GM19099 (cell line): ENCODE data around the gene KCNN3.

ENCODE experiments used
- POLR2A ChIP-seq: IDR thresholded peaks from 3 replicates; pipeline ENCODE4 v1.6.1; 2011; ENCODE audit warnings: low read depth; ENCODE audit not compliant: insufficient read length; ENCODE audit errors: extremely low read depth

KCNN3 gene

DNA sequence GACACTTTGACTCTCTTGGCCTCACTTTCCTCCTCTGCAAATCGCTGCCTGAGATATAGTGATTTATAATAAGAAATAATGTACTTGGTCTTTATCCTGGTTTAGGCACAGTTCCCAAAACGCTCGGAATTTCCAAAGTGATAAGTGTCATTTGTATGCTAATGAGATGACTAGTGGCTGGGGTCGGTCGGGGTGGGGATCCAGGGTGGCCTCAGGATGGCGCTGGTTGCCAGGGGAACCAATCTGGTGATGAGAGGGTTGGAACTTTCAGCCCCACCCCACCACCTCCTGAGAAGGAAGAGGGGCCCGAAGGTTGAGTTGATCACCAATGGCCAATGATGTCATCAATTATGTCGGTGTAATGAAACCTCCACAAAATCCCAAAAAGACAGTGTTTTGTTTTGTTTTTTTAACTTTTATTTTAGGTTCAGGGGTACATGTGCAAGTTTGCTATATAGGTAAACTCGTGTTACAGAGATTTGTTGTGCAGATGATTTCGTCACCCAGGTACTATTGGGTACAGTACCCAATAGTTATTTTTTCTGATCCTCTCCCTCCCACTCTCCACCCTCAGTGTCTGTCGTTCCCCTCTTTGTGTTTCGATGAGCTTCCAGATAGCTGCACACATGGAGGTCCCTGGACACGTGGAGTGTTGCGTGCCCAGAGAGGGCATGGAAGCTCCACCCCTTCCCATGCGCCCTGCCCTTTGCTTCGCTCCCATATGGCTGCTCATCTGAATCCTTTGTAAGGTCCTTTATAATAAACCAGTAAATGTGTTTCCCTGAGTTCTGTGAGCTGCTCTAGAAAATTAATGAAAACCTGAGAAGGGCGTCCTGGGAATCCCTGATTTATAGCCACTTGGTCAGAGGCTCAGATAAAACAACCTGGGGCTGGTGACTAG, 97.2 kb downstream of the KCNN3 start:
- TF ChIP-seq POLR2A: no peak

DNA sequence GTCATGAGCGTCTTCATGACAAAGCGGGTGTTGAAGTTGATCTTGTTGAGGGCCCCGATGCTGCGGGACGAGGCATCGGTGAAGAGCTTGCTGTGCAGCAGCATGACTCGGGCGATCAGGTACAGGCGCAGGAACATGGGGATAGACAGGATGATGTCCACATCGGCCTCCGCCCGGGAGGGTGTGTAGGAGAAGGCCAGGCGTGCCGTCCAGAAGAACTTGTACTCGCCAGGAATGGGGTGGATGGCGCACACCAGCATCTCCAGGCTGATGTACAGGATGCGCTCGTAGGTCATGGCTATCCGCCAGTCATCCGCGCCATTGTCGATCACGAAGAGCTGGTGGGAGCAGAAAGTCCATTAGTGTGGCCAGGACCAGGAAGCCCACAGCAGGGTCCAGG, 98.0 kb downstream of the KCNN3 start:
- no peak for TF ChIP-seq POLR2A

DNA sequence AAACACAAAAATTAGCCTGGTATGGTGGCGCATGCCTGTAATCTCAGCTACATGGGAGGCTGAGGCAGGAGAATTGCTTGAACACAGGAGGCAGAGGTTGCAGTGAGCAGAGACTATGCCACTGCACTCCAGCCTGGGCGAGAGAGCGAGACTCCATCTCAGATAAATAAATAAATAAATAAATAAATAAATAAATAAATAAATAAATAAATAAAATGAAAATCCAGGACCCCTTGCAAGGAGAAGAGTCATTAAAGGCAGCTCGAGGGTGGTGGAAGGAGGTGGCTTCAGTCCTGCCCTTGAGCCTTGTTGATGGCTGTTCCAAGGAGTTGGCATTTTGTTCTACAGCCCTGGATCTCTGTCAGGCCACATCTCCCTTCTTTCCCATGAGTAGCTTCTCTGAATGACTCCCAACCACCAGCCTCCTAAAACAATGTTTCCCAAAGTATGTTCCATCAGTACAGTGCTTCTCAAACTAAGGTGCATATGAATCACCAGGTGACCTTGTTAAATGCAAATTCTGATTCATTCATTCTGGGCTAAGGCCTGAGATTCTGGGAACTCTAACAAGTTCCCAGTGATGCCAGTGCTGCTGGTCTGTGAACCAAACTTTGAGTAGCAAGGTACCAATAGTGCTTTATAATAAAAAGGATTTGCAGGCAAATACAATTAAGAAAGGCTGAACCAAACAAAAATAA, 99.0 kb downstream of the KCNN3 start:
- no peak for TF ChIP-seq POLR2A

GRCh38 chr1:154769193-154769895, 100.7 kb downstream of the KCNN3 start:
- TF ChIP-seq POLR2A: no peak

GRCh38 chr1:154768456-154769125, 101.5 kb downstream of the KCNN3 start:
- no peak for TF ChIP-seq POLR2A

DNA sequence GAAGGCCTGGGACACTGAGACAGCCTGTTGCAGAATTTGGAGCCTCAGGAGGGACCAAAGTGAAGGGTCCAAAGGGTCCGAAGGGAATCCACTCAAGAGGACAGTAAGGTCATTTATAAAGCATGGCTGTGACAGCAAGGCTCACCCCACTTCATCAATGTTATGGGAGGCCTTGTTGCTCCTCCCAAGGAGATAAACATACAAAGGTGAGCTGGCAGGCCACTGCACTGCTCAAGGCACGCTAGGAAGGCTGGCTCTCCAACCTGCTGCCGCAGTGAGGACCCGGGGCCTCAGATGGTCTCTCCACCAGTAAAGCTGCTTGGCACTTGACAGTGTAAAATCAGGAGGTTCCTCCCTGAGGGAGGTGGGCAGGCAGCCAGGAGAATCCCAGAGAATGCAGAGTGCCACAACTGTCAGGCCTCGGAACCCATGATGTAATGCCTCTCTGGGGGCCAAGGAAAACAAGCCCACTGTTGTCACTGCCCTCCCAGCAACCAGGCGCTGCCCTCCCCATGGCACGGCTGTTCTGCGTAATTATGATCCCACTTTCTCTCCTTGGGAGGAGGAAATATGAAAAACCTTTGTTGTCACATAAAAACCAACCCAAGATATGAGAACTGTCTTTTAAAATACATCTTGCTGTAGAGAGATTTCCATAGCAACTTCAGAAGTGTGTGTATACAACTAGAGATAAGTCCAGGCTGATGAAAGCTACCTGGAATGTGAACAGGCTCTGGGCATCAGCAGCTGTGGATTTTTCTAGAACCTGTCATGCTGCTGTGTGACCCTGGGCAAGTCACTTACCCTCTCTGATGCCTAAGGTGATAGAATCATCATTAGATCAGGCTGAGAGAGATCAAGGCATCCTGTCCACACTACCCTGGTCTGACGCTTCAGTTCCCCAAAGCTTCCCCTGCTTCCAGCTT, 102.5 kb downstream of the KCNN3 start:
- no peak for TF ChIP-seq POLR2A

GRCh38 chr1:154765970-154766369, 104.1 kb downstream of the KCNN3 start:
- TF ChIP-seq POLR2A: no peak

DNA sequence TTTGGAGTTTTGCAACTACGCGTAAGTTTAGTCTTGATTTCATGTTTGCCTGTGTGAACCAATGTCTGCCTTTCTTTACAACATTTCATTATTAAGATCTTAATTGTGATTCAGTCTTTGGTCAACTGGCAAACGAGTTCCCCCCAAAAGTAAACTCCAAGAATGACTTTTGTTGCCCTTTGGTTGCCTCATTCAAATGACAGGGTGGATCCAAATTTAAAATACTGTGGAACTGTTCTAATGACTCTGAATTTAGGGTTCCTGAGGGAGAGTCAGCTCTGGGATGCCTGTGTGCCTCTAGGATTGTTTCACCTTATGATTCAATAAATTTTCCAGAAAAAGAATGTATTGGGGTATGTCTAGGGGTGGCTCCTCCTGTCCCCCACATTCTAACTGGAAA, 105.3 kb downstream of the KCNN3 start:
- TF ChIP-seq POLR2A: no peak

- no peak for TF ChIP-seq POLR2A
Measured at GRCh38 chr1:154764181-154764580, 105.9 kb downstream of the KCNN3 start.

DNA sequence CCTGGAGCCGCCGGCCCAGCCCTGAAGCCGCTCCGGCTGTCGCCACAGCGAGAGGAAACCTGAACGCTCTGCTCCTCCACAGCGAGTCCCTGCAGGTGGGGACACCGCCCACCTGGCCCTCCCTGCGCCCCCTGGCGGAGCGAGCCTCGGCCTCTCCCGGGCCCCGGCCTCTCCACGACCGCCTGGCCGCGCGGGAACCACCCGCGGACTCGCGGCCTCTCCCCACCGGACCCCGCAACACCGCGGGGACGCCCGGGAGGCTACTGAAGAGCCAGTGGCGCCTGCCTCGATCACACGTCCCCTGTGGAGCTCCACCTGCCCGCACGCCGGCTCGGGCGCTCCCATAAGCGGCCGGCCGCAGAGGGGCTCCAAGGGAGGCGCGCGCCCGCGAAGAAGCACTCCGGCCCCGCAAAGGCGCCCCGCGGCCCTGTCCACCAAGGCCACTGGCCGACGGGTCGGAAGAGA, 109.6 kb downstream of the KCNN3 start:
- no peak for TF ChIP-seq POLR2A

- TF ChIP-seq POLR2A: no peak
Measured at GRCh38 chr1:154759793-154760192, 110.3 kb downstream of the KCNN3 start.

- TF ChIP-seq POLR2A: no peak
Measured at GRCh38 chr1:154759196-154759595, 110.9 kb downstream of the KCNN3 start.

GRCh38 chr1:154758346-154758745, 111.7 kb downstream of the KCNN3 start:
- TF ChIP-seq POLR2A: no peak

DNA sequence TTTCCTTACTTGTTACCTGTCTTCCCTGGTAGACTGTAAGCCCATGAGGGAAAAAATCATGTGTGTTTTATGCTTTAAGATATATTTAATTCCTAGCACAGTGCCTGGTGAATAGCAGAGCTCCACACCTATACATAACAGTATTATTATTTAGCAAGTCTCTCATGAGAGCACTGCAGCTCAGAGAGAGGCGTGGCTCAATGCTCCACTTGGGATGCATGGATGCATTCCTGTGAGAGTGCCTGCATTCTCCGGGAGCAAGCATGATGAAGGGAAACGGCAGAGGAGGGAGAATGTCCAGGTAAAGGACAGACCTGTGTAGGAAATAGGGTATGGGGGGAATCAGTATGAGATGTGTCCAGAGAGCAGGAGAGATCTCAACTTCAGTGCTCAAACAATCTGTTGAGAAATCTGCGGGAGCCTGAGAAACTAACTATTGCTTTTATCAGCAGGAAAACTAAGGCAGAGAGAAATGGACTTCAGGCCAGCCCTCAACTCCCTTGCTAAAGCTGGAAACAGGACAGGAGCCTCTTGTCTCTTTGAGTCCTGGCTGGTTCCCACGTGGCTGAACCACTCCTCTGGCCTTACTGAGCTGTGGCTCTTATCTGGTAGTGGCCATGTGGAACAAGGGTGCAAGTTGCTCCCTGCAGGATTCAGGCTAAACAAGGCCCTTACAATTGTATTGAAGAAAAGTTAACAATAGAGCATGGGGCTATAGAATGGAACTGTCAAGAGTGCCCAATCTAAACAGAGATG, 113.1 kb downstream of the KCNN3 start:
- TF ChIP-seq POLR2A: no peak
